Neural progenitor cell (in vitro differentiated cells): ENCODE measurements around the gene HSPA4. TPM values are rescaled to one million over a fixed set of nuclear protein-coding genes. Genes with fewer than 3 reads are reported as not detected.
"Not testable (repeated sequence)": the region's sequence is repeated elsewhere in the genome, so short reads cannot be mapped to it uniquely, and the experiment has no call there.

Source experiments
- DNase-seq: peaks from one replicate; pipeline ENCODE4 v3.0.0-alpha.2; 2016; ENCODE audit warnings: low spot score
- H2AFZ ChIP-seq: fragments of 200-600 bp; sonication (generic); replicated peaks from 2 replicates; pipeline ENCODE4 v1.6.1; 2016; ENCODE audit warnings: antibody characterized with exemption
- H3F3A ChIP-seq: fragments of 200-600 bp; sonication (generic); 2 replicates; pipeline ENCODE4 v1.6.1; 2016; ENCODE audit warnings: antibody characterized with exemption, low read depth
- H3K27ac ChIP-seq: fragments of 200-600 bp; sonication (generic); 2 replicates; pipeline ENCODE4 v1.5.1; 2016; ENCODE audit warnings: mild to moderate bottlenecking
- H3K27me3 ChIP-seq: fragments of 200-600 bp; sonication (generic); 2 replicates; pipeline ENCODE4 v1.6.1; 2016; ENCODE audit warnings: mild to moderate bottlenecking, moderate library complexity
- H3K36me3 ChIP-seq: fragments of 200-600 bp; sonication (generic); 2 replicates; pipeline ENCODE4 v1.5.1; 2016
- H3K4me1 ChIP-seq: fragments of 200-600 bp; sonication (generic); 2 replicates; pipeline ENCODE4 v1.6.1; 2016; ENCODE audit warnings: mixed run types
- H3K4me2 ChIP-seq: fragments of 200-600 bp; sonication (generic); 2 replicates; pipeline ENCODE4 v1.6.1; 2016
- H3K4me3 ChIP-seq: fragments of 200-600 bp; sonication (generic); 2 replicates; pipeline ENCODE4 v1.5.1; 2016
- H3K79me2 ChIP-seq: fragments of 200-600 bp; sonication (generic); 2 replicates; pipeline ENCODE4 v1.6.1; 2016; ENCODE audit warnings: low read depth
- H3K9ac ChIP-seq: fragments of 200-600 bp; sonication (generic); 2 replicates; pipeline ENCODE4 v1.6.1; 2016
- H3K9me3 ChIP-seq: fragments of 200-600 bp; sonication (generic); 2 replicates; pipeline ENCODE4 v1.5.1; 2016; ENCODE audit warnings: low read depth
- H4K20me1 ChIP-seq: fragments of 200-600 bp; sonication (generic); 2 replicates; pipeline ENCODE4 v1.6.1; 2016; ENCODE audit warnings: low read depth
- H3K27ac Mint-ChIP-seq: 3 replicates; pipeline ENCODE4 v1.8.0; 2021; ENCODE audit warnings: mixed read lengths
- H3K27me3 Mint-ChIP-seq: 2 replicates; pipeline ENCODE4 v1.8.0; 2022; ENCODE audit warnings: low read depth, mild to moderate bottlenecking, inconsistent platforms, moderate library complexity, mixed read lengths; ENCODE audit not compliant: insufficient read depth
- H3K36me3 Mint-ChIP-seq: 3 replicates; pipeline ENCODE4 v1.8.0; 2021; ENCODE audit warnings: mixed read lengths
- H3K4me1 Mint-ChIP-seq: 3 replicates; pipeline ENCODE4 v1.8.0; 2021; ENCODE audit warnings: mixed read lengths
- H3K4me3 Mint-ChIP-seq: 3 replicates; pipeline ENCODE4 v1.8.0; 2021; ENCODE audit warnings: mild to moderate bottlenecking, moderate library complexity, mixed read lengths
- H3K9me3 Mint-ChIP-seq: 3 replicates; pipeline ENCODE4 v1.8.0; 2020; ENCODE audit warnings: mixed read lengths
- CTCF ChIP-seq: fragments of 200-600 bp; sonication (generic); IDR thresholded peaks from 2 replicates; pipeline ENCODE4 v1.5.1; 2017; ENCODE audit warnings: antibody characterized with exemption, mild to moderate bottlenecking
- EZH2 ChIP-seq: fragments of 200-600 bp; sonication (generic); IDR thresholded peaks from 2 replicates; pipeline ENCODE4 v1.6.1; 2017; ENCODE audit warnings: antibody characterized with exemption, mild to moderate bottlenecking, moderate library complexity
- EZH2phosphoT487 ChIP-seq: fragments of 200-600 bp; sonication (generic); IDR thresholded peaks from 2 replicates; pipeline ENCODE4 v1.6.1; 2017; ENCODE audit warnings: antibody characterized with exemption
- total RNA-seq: library from RNA; depleted of rRNA; stranded (reverse); fragments of >200 nt; gene quantifications from 2 replicates; pipeline ENCODE4 v1.2.3, GENCODE V29; 2015; ENCODE audit warnings: low replicate concordance

HSPA4 gene
- total RNA-seq, 1 donor from 2014 or later, result 232 TPM

GRCh38 chr5:133034064-133034463, 17.7 kb upstream of the HSPA4 start:
- no peaks in the 10 kb centered on the region for H3K36me3 Mint-ChIP-seq
- Histone ChIP-seq H3K27me3 (no peaks in the 10 kb centered on the region), H3K9ac (no peak overlapping the region), H2AFZ (no peak overlapping the region), H4K20me1 (no peaks in the 10 kb centered on the region), H3K36me3 (no peaks in the 10 kb centered on the region), H3K4me2 (no peak overlapping the region), H3K4me1 (no peaks in the 10 kb centered on the region), H3K4me3 (no peak overlapping the region), H3K9me3 (no peaks in the 10 kb centered on the region), H3F3A (no peaks in the 10 kb centered on the region), H3K79me2 (no peaks in the 10 kb centered on the region), H3K27ac (no peak overlapping the region)
- no peak overlapping the region for H3K4me3 Mint-ChIP-seq
- H3K27me3 Mint-ChIP-seq, result peaks cover 4% of the 10 kb centered on the region
- DNase-seq, result no peak
- H3K27ac Mint-ChIP-seq, result no peak overlapping the region
- TF ChIP-seq EZH2 (no peak), CTCF (no peak), EZH2phosphoT487 (no peak)
- peaks cover 13% of the 10 kb centered on the region for H3K4me1 Mint-ChIP-seq
- no peaks in the 10 kb centered on the region for H3K9me3 Mint-ChIP-seq

- Histone ChIP-seq H3K4me1 (no peaks in the 10 kb centered on the region), H2AFZ (peak overlapping the region; percentile 42), H3K79me2 (no peaks in the 10 kb centered on the region), H3K9ac (no peak overlapping the region), H3K27ac (no peak overlapping the region), H3K4me2 (no peak overlapping the region), H4K20me1 (no peaks in the 10 kb centered on the region), H3K36me3 (no peaks in the 10 kb centered on the region), H3F3A (no peaks in the 10 kb centered on the region), H3K9me3 (no peaks in the 10 kb centered on the region), H3K4me3 (no peak overlapping the region), H3K27me3 (no peaks in the 10 kb centered on the region)
- no peak overlapping the region for H3K4me3 Mint-ChIP-seq
- H3K9me3 Mint-ChIP-seq, result no peaks in the 10 kb centered on the region
- DNase-seq, result no peak
- TF ChIP-seq EZH2 (no peak), EZH2phosphoT487 (no peak), CTCF (no peak)
- peaks cover 4% of the 10 kb centered on the region for H3K27me3 Mint-ChIP-seq
- peaks cover 11% of the 10 kb centered on the region for H3K4me1 Mint-ChIP-seq
- H3K36me3 Mint-ChIP-seq, result no peaks in the 10 kb centered on the region
- H3K27ac Mint-ChIP-seq, result no peak overlapping the region
Measured at GRCh38 chr5:133035224-133035623, 16.6 kb upstream of the HSPA4 start.

- H3K9me3 ChIP-seq, H3K4me1 ChIP-seq, H3K36me3 ChIP-seq, H3K9me3 Mint-ChIP-seq, H3K9ac ChIP-seq, H3K4me2 ChIP-seq, H3K36me3 Mint-ChIP-seq, H3K4me3 ChIP-seq, DNase-seq, H3K27me3 Mint-ChIP-seq, H2AFZ ChIP-seq, H3F3A ChIP-seq, H3K27ac Mint-ChIP-seq, H3K27me3 ChIP-seq, H3K79me2 ChIP-seq, H3K4me1 Mint-ChIP-seq, H3K27ac ChIP-seq, H4K20me1 ChIP-seq, H3K4me3 Mint-ChIP-seq: not testable (repeated sequence)
Measured at GRCh38 chr5:133036677-133037076, 15.1 kb upstream of the HSPA4 start.

- H3K4me1 ChIP-seq, result no peaks in the 10 kb centered on the region
- no peak for TF ChIP-seq EZH2phosphoT487
- TF ChIP-seq CTCF, result no peak
- no peak for TF ChIP-seq EZH2
- no peaks in the 10 kb centered on the region for H3K79me2 ChIP-seq
- Mint-ChIP-seq H3K4me3 (no peak overlapping the region), H3K9me3 (no peaks in the 10 kb centered on the region), H3K4me1 (peaks cover 2% of the 10 kb centered on the region), H3K27ac (no peak overlapping the region), H3K36me3 (no peaks in the 10 kb centered on the region), H3K27me3 (no peaks in the 10 kb centered on the region)
- no peak overlapping the region for H3K27ac ChIP-seq
- DNase-seq, result no peak
- H3K4me2 ChIP-seq, result no peak overlapping the region
- peak overlapping the region; percentile 98 for H2AFZ ChIP-seq
- no peaks in the 10 kb centered on the region for H3K36me3 ChIP-seq
- H3K27me3 ChIP-seq, result no peaks in the 10 kb centered on the region
- no peaks in the 10 kb centered on the region for H3K9me3 ChIP-seq
- no peak overlapping the region for H3K9ac ChIP-seq
- H4K20me1 ChIP-seq, result no peaks in the 10 kb centered on the region
- H3F3A ChIP-seq, result no peaks in the 10 kb centered on the region
- no peak overlapping the region for H3K4me3 ChIP-seq
Measured at GRCh38 chr5:133041157-133041784, 10.5 kb upstream of the HSPA4 start.
